GM21526 (cell line): ENCODE data around the gene ADIRF.
"Not testable (repeated sequence)": the region's sequence is repeated elsewhere in the genome, so short reads cannot be mapped to it uniquely, and the experiment has no call there.

Experiments used
- ATAC-seq: cut with Tn5 transposase; IDR thresholded peaks from one replicate; pipeline ENCODE4 v1.9.1; 2021; ENCODE audit warnings: moderate library complexity; ENCODE audit not compliant: unreplicated experiment, low FRiP score

ADIRF gene

DNA sequence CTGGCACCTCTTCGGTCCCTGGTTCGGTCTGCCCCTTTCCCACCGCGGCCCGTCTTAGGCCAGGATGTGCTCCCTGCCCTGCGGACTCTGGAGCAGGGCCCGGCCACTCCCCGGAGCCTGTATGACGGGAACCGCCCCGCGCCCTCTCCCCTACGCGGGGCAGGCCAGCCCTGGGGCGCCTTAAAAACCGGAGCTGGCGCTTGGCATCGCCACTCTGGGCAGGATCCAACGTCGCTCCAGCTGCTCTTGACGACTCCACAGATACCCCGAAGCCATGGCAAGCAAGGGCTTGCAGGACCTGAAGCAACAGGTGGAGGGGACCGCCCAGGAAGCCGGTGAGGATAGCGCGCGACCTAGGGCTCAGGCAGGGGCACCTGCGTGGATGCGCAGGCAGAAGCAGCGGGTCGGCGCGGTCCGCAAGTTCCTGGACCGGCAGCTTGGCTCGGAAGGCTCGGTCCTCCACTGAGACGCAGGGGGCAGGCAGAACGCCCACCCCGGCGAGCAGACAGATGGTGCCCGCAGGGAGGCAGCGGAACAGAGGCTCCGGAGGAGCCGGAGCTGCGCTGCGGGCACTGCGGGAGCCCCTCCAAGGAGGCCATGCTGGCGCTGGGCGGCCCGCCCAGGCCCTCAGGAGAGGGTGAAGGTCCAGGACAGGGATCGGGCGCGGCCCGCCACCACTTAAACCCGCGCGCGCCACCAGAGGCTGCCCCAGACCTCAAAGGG lies at the start of gene ADIRF:
ADIRF (plus strand) TSS at position 212 of the 723 bp plus-strand sequence; CDS start at position 275, 63 bp downstream.
- no peak for ATAC-seq

DNA sequence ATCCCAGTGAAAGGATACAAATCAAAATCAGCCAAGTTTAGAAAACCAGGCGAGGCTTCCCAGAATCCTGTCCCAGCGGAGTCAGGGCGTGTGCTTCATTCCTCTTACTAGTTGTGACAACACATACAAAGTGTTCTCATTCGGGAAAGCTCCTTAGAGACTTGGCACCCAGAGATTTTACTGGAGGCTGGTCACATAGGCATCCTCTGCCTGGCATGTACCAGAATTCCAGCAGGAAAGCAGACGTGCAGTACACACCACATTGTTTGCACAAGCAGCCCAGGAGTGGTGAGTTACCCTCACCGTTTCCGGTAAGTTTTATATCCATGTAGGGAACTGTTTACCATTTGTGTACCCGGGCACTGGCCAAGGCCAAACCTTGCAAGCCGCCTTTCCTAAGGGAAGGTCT lies 45.7 kb upstream of the ADIRF start:
- no peak for ATAC-seq

DNA sequence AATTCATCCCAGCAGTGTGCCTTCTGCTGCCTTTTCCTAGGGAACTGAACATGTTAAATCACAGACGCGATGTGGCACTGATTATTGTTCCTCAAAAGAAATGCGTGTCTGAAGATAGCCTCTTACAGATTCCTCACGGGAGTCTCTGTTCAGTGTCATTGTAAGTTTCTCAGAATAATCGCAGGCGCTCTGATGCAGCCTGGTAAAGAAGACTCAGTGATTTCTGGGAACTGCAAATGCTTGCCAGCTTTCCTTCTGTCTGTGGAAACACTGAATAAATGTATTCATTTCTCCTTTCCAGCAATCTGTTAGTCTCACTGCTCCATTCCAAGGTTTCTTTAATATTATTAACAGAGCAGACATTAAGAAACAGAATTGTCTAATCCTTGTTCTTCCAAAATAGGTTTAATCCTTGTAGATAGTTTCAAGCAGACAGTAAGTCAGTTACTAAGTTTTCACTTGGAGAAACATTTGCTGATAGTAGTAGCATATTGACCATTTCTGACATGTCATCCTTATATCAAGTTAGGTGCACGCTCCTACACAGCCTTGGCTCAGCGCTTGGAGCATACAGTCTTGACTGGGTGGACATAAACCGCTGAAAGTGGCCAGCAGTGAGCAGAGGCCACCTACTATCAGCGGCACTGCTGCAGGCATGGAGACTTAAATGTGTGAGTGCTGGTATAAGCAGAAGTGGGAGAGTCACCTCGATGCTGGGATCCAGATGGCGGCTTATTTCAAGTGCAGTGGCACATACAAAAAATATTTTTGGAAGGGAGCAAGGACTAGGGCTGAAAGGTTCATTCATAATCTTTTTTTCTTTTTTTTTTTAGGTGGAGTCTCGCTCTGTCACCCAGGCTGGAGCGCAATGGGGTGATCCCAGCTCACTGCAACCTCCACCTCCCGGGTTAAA lies 38.6 kb upstream of the ADIRF start:
- no peak for ATAC-seq

DNA sequence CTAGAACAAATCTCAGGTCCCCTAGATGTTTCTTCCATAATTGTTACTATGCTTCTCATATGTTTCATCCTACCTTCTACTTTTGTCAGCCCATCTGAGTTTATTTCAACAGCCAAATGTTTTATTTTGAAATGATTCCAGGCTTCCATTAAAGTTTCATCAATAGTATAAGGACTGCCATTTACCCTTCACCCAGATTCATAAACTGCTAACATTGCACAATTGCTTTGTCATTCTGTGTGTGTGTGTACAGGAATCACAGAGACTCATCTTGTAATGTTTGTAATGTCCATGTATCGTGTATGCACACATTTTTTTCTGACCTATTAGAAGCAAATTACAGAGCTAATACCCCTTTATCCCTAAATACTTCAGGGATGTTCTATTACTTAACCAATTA lies 36.4 kb upstream of the ADIRF start:
- ATAC-seq, result no peak

DNA sequence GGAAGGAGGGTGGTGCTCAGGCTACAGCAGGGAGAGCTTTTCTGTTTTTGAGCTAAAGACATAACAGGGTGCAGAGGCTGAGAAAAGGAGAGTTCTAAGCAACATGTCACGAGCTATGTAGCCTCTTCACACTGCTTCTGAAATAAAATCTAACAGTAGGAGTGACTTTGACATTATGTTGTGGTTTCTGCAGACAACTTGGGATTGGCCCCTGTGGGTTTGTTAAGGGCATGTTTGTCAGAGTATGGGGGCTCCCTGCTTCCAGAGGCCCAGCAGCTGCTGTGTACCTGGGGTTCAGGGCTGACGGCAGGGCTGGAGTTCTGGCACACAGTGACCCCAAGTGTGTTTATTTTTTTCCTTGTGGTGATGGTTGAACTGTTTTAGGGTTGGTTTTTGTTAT lies 35.6 kb upstream of the ADIRF start:
- no peak for ATAC-seq

DNA sequence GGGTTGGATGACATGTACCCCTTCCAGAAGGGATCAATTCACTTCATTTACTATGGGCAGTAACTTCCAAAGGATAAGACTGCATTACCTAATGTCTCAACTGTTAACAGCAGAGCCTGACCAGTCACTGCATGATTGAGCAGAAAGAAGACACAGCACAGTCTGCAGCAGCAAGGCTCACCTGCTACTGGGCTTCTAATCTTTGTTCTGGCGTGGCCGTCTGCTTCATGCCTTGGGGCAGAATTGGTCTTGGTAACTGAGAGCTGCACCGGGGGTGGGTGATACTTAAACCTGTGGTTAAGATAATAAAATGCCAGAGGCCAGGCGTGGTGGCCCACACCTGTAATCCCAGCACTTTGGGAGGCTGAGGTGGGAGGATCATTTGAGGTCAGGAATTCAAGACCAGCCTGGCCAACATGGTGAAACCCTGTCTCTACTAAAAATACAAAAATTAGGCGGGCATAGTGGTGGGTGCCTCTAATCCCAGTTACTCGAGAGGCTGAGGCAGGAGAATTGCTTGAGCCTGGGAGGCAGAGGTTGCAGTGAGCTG lies 34.0 kb upstream of the ADIRF start:
- ATAC-seq, result not testable (repeated sequence)

DNA sequence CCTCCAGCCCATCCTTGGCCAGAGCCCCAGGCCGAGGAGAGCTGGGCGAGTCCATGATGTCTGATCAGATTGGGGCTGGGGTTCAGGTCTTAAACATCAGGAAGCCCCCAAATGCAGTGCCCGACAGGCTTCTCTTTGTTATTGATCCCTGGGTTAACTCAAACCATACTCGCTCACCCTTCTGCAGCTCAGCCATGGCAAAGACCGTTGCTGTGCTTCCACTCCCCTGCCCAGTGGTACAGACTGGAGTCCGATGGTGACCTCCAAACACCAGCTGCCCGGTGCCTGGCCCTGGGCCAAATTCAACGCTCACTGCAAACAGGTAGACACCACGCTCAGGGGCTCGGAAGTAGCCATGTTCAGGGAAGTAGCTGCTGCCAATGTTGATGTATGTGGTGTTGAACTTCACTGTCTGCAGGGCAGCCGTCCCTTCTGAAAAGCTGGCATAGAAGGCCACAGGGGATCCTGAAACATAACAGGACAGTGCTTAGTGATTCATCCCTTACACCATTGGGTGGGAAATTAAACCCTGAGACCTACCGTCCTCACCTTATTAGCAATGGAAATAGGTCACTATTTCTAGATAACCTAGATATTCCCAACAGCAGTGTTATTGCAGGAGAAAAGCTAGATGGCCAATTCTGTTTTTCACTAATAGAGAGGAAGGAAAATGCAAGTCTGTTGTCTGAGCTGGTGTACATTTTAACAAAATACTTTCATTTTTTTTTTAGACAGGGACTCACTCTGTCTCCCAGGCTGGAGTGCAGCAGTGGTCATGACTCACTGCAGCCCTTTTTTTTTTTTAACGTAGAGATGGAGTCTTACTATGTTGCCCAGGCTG lies 31.4 kb upstream of the ADIRF start:
- no peak for ATAC-seq

DNA sequence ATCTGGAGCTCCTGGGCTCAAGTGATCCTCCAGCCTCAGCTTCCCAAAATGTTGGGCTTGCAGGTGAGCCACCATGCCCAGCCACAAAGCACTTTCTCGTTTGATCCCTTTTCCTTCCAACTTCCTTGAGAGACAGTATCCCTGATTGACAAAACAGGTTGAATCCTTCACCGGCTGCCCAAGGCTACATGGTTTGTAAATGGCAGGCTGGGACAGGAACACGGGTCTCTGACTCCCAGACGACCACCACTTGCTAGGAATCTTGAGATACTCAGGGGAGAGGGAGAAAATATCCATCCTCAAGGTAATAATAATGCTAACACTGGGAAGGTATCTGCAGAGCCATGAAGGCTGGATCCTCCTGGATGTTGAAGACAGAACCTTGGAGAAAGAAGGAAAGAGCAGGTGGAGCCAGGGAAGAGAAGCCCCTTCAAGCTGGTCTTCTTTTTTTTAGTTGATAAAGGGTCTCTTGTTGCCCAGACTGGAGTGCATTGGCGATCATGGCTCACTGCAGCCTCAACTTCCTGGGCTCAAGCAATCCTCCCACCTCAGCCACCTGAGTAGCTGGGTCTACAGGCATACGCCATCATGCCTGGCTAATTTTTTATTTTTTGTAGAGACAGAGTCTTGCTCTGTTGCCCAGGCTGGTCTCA lies 30.7 kb upstream of the ADIRF start:
- no peak for ATAC-seq

DNA sequence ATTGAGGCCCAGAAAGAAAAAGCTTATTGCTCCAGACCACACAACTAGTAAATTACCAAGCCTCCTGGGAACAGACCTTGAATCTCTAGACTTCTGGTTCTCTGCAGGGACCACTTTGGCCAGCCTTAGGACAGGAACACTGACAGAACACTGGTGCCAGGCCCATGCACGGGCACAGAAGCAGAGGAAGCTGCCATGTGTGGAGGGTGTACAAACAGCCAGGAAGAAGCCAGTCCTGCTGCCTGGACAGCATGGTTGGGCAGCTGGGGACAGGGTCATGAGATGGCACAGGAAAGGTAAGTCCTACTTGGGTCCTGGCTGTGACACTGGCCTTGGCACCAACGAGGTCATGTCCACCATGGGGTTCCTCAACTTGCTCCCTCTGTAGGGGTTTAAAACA lies 30.0 kb upstream of the ADIRF start:
- no peak for ATAC-seq

DNA sequence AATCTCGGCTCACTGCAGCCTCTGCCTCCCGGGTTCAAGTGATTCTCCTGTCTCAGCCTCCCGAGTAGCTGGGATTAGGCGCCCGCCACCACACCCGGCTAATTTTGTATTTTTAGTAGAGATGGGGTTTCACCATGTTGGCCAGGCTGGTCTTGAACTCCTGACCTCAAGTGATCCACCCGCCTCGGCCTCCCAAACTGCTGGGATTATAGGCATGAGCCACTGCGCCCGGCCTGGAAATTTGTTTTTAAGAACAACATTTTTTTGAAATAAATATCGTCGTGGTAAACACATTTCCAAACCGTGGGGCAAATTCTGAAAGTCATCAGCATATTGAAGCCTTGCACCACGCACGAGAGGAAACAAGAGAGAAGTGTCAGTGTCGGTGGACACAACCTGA lies 28.2 kb upstream of the ADIRF start:
- ATAC-seq, result not testable (repeated sequence)

DNA sequence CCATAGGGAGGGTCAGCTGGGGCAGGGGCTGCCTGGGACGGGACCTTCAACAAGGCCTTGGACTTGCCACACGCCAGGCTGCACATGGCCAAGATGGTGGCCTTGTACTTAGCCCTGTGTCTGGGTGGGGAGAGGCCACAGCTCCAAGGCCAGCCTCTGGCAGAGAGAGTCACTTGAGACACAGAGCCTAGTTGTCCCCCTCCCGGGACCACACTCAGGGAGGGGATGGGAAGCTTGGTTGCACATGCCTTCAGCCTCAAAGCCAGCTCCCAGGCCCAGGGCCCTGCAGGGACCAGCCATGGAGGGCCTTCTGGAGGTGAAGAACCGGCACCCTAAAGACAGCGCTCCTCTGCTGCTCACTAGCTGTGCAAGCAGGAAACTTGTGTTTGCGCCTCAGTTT lies 27.6 kb upstream of the ADIRF start:
- ATAC-seq, result no peak

DNA sequence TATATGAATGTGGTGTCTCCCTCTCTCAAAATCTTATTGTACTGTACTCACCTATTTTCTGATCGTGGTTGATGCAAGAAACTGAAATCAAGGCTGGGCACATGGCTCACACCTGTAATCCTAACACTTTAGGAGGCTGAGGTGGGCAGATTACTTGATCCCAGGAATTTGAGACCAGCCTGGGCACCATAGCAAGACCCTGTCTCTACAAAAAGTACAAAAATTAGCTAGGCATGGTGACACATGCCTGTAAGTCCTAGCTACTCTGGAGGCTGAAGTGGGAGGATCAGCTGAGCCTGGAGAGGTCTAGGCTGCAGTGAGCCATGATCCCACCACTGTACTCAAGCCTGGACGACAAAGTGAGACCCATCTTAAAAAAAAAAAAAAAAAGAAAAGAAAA lies 26.9 kb upstream of the ADIRF start:
- ATAC-seq, result no peak

DNA sequence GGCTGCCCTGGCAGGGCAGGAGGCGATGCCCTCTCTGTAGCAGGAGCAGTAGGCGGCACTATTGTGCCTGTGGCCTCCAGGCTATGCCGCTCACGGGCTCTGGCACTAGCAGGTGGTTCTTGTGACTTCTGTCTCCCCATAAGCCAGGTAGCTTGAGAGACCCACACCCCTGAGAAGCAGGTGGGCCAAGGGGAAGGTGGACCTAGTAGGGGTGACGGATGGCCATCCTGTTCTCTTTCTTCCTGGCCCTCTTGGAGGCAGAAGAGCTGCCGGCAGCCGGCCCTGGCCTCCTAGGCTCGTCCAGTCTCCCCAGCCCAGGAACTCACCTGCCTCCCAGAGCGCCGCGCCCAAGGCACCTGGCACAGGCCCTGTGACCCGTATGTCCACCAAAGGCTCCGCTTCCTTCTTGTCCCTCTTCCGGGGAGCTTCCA lies 26.3 kb upstream of the ADIRF start:
- no peak for ATAC-seq

DNA sequence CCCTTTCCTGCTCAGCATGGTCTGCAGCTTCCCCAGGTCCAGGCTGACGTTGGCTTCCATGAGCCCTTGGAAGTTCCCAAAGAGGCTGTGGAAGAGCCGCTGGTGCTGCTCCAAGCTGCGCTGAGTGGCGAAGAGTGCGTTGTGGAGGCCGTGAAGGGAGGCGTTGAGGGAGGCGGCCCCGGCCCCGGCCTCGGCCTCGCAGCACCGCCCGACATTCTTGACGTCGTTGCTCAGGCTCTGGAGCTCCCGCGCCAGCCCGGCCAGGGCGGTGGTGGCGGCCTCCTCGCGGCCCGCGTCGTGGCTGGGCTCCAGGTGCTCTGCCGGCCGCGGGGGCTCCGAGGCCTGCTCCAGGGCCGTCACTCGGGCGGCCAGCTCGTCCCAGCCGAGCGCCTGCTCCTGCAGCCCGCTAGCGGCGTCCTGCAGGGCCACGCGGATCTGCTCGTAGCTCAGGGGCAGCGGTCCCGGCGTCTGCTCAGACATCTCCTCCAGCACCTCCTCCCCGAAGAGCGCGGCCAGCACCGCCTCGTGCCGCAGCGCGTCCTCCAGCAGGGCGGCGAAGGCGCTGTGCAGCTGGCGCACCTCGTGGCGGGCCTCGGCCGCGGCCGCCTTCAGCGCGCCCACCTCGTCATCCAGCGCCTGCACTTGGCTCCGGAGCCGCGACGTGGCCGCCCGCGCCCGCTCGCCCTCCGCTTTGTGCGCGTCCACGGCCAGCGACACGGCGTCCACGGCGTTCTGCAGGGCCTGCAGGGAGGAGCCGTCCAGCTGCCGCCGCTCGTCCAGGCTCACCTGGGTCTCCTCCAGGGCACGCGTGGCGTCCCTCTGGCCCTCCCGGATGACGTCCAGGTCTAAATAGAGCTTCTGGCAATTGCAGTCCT lies 25.6 kb upstream of the ADIRF start:
- no peak for ATAC-seq

DNA sequence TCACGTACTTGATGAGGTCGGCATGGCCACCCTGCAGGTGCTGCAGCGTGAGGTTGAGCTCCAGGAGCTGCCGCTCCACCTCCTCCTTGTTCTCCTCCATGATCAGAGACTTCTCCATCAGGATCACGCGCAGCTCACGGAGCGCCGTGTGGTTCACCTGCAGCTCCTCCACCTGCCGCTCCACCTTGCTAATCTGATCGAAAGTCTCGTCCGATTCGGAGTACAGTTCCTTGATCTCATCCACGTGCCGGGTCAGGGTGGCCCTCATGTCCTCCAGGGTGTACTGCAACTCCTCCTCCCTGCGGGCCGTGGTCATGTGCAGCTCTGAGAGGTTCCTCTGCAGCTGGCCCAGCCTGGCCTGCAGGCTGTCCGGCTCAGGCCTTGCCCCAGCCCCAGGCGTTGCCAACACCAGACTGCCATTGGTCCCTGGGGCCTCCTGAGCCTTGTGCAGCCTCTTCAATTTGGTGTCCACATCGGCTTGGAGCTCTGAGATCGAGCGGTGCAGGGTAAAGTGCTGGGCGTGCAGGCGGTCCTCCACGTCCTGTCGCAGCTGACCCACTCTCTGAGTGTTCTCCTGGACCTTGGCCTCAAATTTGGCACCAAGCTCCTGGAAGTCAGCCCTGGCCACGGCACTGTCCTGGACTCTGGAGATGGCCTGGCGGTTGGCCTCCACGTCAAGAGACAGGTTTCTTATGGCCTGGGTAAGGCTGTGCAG lies 24.8 kb upstream of the ADIRF start:
- no peak for ATAC-seq

DNA sequence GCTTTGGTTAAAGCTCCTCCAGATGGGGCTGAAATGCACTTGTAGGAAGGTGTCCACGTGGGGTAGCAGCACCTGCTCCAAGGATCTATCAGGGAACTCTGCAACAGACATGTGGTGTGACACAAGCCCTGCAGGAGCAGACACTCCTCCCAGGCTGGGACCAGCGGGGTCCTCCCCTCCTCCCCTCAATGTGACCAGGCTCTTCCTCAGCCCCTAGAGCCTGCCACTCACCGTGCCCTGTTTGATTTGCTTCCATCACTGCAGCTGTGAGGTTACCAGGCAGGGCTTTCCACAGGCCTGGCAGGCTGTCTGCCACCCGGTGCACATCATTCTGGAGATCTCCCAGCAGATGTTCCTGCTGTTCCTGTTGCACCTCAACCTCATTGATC lies 24.3 kb upstream of the ADIRF start:
- no peak for ATAC-seq

DNA sequence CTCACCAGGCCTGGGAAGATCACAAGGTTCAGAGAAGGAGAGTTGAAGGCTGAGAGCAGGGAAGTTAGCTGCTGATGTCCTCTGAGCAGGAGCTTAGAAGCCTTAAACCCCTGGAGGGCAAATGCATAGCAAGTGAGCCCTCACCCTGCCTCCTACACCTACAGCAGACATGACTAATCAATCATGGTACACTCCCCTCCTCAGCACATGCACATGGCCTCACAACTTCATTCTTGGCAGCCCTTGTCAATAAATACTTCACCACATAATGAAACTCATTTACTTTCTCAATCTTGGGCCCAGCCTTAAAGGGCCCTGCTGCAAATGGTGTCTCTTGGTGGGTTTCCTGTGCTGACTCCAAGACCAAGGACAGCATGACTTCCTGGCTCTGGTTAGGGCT lies 23.8 kb upstream of the ADIRF start:
- no peak for ATAC-seq

DNA sequence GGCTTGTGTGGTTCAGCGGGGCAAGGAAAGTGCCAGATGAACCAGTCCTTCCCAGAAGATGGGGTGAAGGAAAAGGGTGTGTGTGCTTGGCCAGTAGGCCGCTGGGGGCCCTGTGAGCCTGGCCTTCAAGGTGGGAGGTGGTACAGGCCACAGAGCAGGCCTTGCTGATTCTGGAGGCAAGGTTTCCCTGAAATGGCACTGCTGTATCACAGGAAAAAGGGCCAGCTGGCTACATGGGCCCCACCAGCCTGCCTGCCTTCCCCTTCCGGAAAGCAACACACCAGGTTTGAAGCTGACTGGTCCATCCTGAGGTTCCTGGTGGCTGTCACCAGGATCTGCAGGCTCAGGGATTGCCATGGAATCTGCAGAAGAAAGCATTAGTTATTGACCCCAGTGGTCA lies 23.4 kb upstream of the ADIRF start:
- no peak for ATAC-seq
